ENCODE measurements around the gene PEX10. TPM values are rescaled to one million over a fixed set of nuclear protein-coding genes. Genes with fewer than 3 reads are reported as not detected.
"Not testable (repeated sequence)": the region's sequence is repeated elsewhere in the genome, so short reads cannot be mapped to it uniquely, and the experiment has no call there.

Gene PEX10
- total RNA-seq: 10 to 100 TPM; 10.7 to 18.9 TPM

DNA sequence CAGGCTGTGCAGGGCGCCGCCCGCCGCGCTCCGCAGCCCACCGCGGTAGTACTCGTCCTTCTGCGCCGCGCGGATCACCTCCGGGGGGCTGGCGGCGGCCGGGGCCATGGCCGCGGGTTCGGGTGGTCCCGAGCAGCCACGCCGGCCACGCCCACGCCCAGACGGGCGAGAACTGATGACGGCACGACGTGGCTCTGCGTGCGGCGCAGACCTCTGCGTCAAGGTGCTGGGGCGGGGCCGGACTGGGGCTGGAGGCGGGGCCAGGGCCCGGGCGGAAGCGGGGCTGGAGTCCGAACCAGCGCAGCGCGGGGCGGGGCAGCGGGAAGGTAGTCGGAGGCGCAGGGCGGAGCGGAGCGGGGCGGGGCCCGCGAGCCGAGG lies at the start of gene PEX10:
PEX10 (minus strand) TSS at position 170 of the 378 bp plus-strand sequence; CDS start at position 108, 62 bp downstream.
- H3K27ac Mint-ChIP-seq: peak within 1 kb of the TSS; percentile 57 to 59
- peak; percentile 95 to 98 for ATAC-seq
- peaks cover 24% of the 10 kb centered on the region in 2 donors for H3K4me1 Mint-ChIP-seq (ENCODE audit: low read depth in 2 of 2)
- no peaks in the 10 kb centered on the region for H3K9me3 Mint-ChIP-seq
- H3K36me3 Mint-ChIP-seq: no peaks in the 10 kb centered on the region
- peak within 1 kb of the TSS; percentile 95 for H3K4me3 Mint-ChIP-seq
- peak; percentile 99 for DNase-seq (ENCODE audit: low spot score)
- no peaks in the 10 kb centered on the region for H3K27me3 Mint-ChIP-seq

DNA sequence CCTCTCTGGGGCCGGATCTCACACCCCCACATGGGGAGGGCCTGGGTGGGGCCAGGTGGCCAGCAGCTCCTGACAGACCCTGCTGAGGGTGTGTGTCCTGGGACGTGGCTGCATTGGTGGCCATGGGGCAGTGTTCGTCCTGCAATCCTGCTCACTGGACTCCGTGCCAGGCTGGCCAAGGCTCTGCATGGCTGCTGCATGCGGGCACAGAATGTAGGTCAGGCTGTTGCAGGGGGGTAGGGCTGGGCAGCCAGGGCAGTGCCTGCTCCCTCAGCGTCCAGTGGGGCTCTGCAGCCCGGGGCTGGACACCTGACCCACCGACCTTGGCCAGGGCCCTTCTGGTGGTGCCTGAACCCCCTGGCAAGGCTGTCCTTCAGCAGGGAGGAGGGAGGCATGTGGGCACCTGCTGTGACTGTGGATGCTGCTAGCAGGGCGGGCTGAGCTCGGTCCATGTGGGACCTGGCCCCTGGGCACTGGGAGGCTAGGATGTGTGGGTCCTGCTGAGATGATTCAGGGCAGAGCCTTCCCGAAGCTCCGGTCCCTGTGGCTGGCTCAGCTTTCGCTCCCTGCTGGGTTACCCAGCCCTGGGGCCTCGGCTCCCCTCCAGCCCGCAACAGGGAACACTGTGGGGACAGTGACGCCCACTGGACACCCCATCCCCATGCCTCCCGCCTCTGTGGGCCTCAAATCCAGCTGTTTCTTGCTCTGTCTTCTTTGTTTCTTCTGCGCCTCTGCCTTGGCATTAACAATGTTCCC lies 48.8 kb upstream of the PEX10 start:
- H3K36me3 Mint-ChIP-seq: no peaks in the 10 kb centered on the region
- no peak overlapping the region for H3K4me3 Mint-ChIP-seq
- H3K27ac Mint-ChIP-seq: no peak overlapping the region
- ATAC-seq (no peak), DNase-seq (ENCODE audit: low spot score) (no peak)
- no peaks in the 10 kb centered on the region for H3K9me3 Mint-ChIP-seq
- H3K27me3 Mint-ChIP-seq: no peaks in the 10 kb centered on the region
- peaks cover 0 to 2% of the 10 kb centered on the region in 2 donors for H3K4me1 Mint-ChIP-seq (ENCODE audit: low read depth in 2 of 2)

DNA sequence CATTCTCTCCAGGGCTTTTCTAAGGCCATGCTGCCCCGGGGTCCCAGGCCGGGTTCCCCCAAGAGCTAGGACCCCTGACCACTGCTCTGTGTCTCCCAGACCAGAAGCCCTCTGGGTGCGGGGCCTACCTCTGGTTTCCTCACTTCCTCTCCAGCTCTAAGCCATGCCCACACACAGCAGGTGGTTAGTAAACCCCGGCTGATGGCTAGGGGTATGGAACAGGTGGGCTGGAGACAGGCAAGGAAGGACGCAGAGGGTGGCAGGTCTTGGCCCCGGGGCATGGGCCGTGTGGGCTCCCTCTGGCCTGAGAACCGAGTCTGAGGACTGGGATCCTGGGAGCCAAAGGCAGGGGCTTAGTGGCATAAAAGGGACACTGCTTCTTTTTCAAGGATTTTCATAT lies 47.8 kb upstream of the PEX10 start:
- Mint-ChIP-seq H3K27ac (no peak overlapping the region), H3K9me3 (no peaks in the 10 kb centered on the region), H3K4me1 (ENCODE audit: low read depth in 2 of 2) (peaks cover 0 to 2% of the 10 kb centered on the region in 2 donors), H3K36me3 (no peaks in the 10 kb centered on the region), H3K27me3 (no peaks in the 10 kb centered on the region), H3K4me3 (no peak overlapping the region)
- ATAC-seq (no peak), DNase-seq (ENCODE audit: low spot score) (no peak)

DNA sequence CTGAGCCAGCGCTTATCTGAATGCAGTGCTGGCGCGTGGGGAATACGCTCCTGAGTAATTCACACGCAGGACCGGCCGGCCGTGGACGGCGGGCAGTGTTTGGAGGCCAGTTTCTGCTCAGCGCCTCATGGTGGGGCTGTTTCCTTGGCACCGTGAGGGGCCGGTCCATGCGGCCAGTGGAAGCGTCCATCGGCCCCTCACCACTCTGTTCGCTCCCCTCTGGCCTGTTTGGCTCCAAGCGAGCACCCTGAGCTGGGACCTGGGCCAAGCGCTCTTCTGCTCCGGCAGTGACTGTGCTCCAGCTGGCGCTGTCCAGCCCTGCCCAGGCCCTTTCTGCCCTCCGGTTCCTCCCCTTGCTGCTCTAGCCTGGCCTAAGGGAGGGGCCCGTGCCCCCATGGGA lies 47.4 kb upstream of the PEX10 start:
- H3K27ac Mint-ChIP-seq: no peak overlapping the region
- DNase-seq (ENCODE audit: low spot score): no peak

DNA sequence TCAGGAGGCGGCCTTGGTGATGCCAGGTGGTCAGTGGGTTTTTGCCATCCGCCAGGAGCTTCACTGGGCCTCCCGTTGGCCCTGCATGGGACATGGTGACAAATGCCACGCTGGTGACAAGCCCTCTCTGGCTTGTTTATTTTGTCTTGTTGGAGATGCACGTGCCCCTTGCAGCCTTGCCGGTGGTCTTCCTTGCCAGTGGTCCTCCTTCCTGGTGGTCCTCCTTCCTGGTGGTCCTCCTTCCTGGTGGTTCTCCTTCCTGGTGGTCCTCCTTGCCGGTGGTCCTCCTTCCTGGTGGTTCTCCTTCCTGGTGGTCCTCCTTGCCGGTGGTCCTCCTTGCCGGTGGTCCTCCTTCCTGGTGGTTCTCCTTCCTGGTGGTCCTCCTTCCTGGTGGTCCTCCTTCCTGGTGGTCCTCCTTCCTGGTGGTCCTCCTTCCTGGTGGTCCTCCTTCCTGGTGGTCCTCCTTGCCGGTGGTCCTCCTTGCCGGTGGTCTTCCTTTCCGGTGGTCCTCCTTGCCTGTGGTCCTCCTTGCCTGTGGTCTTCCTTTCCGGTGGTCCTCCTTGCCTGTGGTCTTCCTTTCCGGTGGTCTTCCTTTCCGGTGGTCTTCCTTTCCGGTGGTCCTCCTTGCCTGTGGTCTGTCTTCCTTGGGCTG lies 46.9 kb upstream of the PEX10 start:
- H3K36me3 Mint-ChIP-seq; H3K27ac Mint-ChIP-seq; DNase-seq (ENCODE audit: low spot score); H3K9me3 Mint-ChIP-seq; ATAC-seq; H3K27me3 Mint-ChIP-seq; H3K4me1 Mint-ChIP-seq (ENCODE audit: low read depth in 2 of 2); H3K4me3 Mint-ChIP-seq: not testable (repeated sequence)

More for the DNA sequence above, 47.4 kb upstream of the PEX10 start:
- H3K9me3 Mint-ChIP-seq: no peaks in the 10 kb centered on the region
- no peaks in the 10 kb centered on the region for H3K27me3 Mint-ChIP-seq
- ATAC-seq: no peak
- no peak overlapping the region for H3K4me3 Mint-ChIP-seq
- H3K36me3 Mint-ChIP-seq: no peaks in the 10 kb centered on the region
- H3K4me1 Mint-ChIP-seq (ENCODE audit: low read depth in 2 of 2): peaks cover 0 to 2% of the 10 kb centered on the region in 2 donors

DNA sequence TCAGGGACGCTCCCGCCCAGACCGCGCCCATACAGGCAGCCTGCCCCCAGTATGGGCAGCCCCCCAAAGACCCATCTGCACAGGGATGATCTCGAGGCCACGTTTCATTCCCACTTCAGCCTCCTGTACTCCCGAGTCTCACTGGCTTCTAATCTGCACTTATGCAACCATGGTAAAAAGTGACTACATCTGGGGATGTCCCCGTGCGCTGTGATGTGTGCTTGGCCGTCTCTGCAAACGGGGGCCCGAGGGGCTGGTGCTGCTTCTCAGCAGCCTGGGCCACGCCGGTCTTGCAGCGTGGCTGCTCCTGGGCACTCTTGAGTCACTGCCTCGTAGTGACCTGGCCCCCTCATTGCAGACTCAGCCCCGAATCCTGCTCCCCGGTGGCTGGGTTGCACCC lies 46.3 kb upstream of the PEX10 start:
- Mint-ChIP-seq H3K4me1 (ENCODE audit: low read depth in 2 of 2) (peaks cover 0 to 2% of the 10 kb centered on the region in 2 donors), H3K27me3 (no peaks in the 10 kb centered on the region), H3K4me3 (no peak overlapping the region), H3K36me3 (no peaks in the 10 kb centered on the region), H3K27ac (no peak overlapping the region), H3K9me3 (no peaks in the 10 kb centered on the region)
- ATAC-seq (no peak), DNase-seq (ENCODE audit: low spot score) (no peak)

DNA sequence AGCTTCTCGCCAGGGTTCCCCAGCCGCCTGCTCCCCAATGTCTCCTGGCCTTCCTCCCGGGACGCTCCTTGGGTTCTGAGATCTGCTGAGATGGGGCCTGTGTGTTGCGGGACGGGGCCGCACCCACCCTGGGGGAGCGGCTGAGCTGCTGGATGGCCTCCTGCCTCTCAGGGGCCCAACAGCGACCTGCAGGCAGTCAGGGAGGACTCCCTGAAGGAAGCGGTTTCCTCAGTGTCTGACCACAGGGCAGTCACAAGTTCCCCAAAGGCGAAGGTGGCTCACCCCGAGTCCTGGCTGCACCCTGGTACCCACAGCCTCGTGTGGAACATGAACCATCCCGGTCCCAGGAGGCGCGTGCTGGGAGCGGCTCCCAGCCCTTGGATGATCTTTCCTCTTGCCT lies 45.1 kb upstream of the PEX10 start:
- no peaks in the 10 kb centered on the region for H3K27me3 Mint-ChIP-seq
- peaks cover 0 to 2% of the 10 kb centered on the region in 2 donors for H3K4me1 Mint-ChIP-seq (ENCODE audit: low read depth in 2 of 2)
- H3K27ac Mint-ChIP-seq: no peak overlapping the region
- DNase-seq (ENCODE audit: low spot score): no peak
- H3K4me3 Mint-ChIP-seq: no peak overlapping the region
- no peaks in the 10 kb centered on the region for H3K36me3 Mint-ChIP-seq
- ATAC-seq: no peak
- H3K9me3 Mint-ChIP-seq: no peaks in the 10 kb centered on the region

DNA sequence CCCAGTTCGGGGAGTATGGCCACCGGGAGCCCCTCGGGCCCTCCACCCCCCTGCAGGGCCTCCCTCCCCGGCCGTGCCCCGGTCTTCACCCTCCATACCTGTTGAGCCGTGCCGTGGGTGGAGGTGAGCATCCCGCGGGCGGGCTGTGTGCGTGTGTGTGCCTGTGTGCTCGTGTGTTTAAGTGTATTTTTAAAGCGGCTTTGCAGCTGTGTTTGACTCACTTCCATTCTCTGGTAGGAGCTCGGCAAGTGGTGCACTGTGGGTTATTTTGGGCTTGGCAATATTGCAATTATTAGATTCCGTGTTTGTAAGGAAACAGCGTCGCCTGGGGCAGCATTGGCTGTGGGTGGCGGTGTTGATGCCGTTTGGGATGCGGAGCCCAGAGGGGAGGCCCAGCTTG lies 43.4 kb upstream of the PEX10 start:
- Mint-ChIP-seq H3K36me3 (no peaks in the 10 kb centered on the region), H3K4me1 (ENCODE audit: low read depth in 2 of 2) (peaks cover 0 to 2% of the 10 kb centered on the region in 2 donors), H3K4me3 (no peak overlapping the region), H3K9me3 (no peaks in the 10 kb centered on the region), H3K27ac (no peak overlapping the region), H3K27me3 (no peaks in the 10 kb centered on the region)
- ATAC-seq (no peak), DNase-seq (ENCODE audit: low spot score) (no peak)

DNA sequence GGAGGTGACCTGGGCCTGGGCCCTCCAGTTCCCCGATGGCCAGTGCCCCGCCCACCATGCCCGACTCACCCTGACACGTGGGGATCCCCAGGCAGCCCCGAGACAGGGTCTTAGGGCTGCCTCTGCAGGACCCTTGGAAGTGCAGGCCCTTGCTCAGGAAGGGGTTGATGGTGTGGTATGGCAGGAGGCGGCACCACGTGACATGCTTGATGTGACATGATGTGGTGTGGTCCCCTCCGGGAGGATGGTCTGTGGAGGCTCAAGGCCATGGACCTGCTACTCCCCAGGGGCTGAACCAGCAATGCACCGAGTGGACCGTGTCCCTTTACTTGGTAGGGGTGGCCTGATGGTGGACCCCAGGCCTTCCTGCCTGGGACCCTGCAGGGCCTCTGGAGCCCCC lies 41.9 kb upstream of the PEX10 start:
- DNase-seq (ENCODE audit: low spot score) (no peak), ATAC-seq (no peak)
- no peaks in the 10 kb centered on the region for H3K27me3 Mint-ChIP-seq
- H3K4me1 Mint-ChIP-seq (ENCODE audit: low read depth in 2 of 2): peaks cover 0 to 2% of the 10 kb centered on the region in 2 donors
- H3K27ac Mint-ChIP-seq: no peak overlapping the region
- no peaks in the 10 kb centered on the region for H3K9me3 Mint-ChIP-seq
- H3K4me3 Mint-ChIP-seq: no peak overlapping the region
- H3K36me3 Mint-ChIP-seq: no peaks in the 10 kb centered on the region

DNA sequence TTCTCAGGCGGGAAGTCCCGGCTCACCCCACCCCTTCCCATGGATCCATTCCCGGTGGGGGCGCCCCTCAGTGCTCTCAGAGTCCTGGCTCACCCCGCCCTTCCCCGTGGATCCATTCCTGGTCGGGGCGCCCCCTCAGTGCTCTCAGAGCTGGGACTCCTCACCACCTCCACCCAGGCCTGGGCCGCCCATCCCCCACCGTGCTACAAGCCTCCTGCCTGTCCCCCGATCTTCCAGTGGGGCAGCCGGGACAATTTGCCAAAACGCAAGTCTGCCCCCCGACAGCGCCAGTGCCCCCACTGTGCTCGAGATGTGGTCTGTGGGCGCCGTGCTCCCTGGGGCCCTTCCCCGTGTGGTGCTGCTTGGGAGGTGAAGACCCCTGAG lies 40.6 kb upstream of the PEX10 start:
- DNase-seq (ENCODE audit: low spot score) (no peak), ATAC-seq (no peak)
- H3K4me1 Mint-ChIP-seq (ENCODE audit: low read depth in 2 of 2): peaks cover 0 to 2% of the 10 kb centered on the region in 2 donors
- H3K4me3 Mint-ChIP-seq: no peak overlapping the region
- H3K36me3 Mint-ChIP-seq: no peaks in the 10 kb centered on the region
- H3K9me3 Mint-ChIP-seq: no peaks in the 10 kb centered on the region
- H3K27me3 Mint-ChIP-seq: no peaks in the 10 kb centered on the region
- no peak overlapping the region for H3K27ac Mint-ChIP-seq

DNA sequence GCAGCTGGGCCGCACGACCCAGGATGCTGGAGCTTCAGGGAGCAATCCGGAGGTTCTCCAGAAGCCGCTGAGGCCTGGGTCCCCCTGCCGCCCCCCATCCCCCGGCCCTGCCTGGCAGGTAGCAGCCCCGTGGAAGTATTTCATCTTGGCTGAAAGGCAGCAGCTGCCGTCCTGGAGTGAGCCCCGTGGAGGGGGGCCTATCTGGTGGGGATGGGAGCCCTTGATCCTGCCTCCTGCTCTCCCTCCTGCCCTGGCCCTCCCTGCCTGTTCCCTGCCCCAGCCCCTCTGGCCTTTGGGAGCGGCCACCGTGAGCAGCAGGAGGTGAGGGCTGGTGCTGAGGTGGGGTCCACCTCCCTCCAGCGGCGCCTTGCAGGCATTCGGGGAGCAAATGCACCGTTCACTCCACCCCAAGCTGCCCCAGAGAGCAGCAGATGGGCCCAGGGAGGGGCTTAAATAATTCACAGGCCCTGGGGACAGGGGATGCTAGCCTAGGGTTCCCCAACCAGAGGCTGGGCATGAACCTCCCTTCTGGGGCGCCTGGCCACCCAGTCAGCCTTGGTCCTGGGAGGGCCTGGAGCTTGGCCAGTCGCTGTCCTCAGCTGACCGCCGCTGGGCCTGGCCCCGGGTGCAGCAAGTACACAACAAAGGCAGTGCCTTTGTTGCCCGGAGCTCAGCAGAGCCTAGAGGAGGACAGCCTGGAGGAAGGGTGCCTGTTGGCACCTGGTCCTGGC lies 40.0 kb upstream of the PEX10 start:
- ATAC-seq (no peak), DNase-seq (ENCODE audit: low spot score) (no peak)
- Mint-ChIP-seq H3K27ac (no peak overlapping the region), H3K4me1 (ENCODE audit: low read depth in 2 of 2) (peaks cover 0 to under 1% of the 10 kb centered on the region in 2 donors), H3K4me3 (no peak overlapping the region), H3K27me3 (no peaks in the 10 kb centered on the region), H3K9me3 (no peaks in the 10 kb centered on the region), H3K36me3 (no peaks in the 10 kb centered on the region)

DNA sequence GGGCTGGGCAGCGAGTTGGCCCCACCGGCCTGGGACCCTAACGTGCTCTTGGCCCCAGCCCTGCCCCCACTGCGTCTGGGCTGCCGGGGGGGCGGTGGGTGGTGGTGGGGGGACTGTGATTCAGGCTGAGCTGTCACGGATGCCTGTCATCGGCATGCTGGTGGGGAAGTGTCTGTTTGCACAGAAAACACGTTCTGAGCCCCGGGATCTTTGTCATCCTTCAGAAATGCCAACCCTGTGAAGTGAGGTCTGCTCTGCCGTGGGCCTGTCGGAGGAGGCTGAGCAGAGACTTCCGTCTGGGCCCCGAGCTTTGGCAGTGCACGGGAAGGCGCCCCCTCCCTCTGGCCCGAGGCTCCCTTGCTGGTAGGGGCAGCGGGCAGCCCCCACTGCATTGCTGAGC lies 39.4 kb upstream of the PEX10 start:
- DNase-seq (ENCODE audit: low spot score): no peak
- no peak for ATAC-seq
- Mint-ChIP-seq H3K4me3 (no peak overlapping the region), H3K36me3 (no peaks in the 10 kb centered on the region), H3K27ac (no peak overlapping the region), H3K27me3 (no peaks in the 10 kb centered on the region), H3K4me1 (ENCODE audit: low read depth in 2 of 2) (no peaks in the 10 kb centered on the region), H3K9me3 (no peaks in the 10 kb centered on the region)

DNA sequence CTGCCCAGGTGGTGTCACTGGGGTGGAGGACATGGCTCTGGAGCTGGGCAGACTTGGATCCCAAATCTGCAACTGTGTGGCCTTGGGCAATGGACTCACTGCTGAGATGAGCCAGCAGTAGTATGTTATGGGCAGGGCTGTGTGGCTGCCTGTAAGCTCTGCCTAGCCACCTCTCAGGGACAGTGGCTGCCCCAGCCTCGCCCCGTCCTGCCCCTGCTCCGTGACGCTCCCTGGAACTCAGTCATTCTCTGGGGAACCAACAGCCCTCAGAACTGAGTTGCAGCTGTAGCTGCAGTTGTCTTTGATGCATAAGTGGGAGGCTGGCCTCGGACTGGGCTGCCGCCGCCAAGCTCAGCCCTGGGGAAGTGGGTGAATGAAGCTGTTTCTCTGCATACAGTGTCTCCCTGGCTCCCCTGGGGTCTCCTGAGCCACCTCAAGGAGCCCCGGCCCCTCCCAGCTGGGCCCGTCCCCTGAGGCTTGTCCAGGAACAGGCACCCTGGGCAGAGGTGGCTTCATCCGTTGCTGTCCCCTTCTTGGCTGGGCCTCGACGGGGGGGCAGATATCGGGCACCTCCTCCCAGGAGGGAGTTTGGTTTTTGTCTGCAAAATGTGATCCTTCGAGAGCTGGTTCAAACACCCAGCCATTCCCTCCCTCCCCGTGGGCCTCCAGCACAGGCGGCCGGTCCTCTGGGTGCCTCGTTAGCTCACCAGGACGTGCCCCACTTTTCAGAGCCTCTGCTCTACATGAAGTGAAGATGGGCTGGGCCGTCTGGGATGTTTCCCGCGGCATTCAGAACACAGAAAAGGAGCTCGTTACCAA lies 37.5 kb upstream of the PEX10 start:
- H3K4me1 Mint-ChIP-seq (ENCODE audit: low read depth in 2 of 2): no peaks in the 10 kb centered on the region
- no peak overlapping the region for H3K4me3 Mint-ChIP-seq
- no peaks in the 10 kb centered on the region for H3K36me3 Mint-ChIP-seq
- no peaks in the 10 kb centered on the region for H3K9me3 Mint-ChIP-seq
- no peak overlapping the region for H3K27ac Mint-ChIP-seq
- H3K27me3 Mint-ChIP-seq: peaks cover 0 to 3% of the 10 kb centered on the region in 2 donors
- ATAC-seq: no peak
- no peak for DNase-seq (ENCODE audit: low spot score)
